IMR-90 (cell line): ENCODE data around the gene NOS1AP. TPM values are rescaled to one million over a fixed set of nuclear protein-coding genes. Genes with fewer than 3 reads are reported as not detected.

Source experiments
- ATAC-seq: fragments of 200-7000 bp; cut with Tn5 transposase; 2 replicates; pipeline ENCODE4 v1.9.1; 2020; ENCODE audit warnings: low read depth, mild to moderate bottlenecking, moderate library complexity
- BruUV-seq: library from RNA; stranded (reverse); fragments of 400-500 nt; replicated peaks from 2 replicates; lab custom pipeline; 2021; lab: Mats Ljungman, UMichigan
- CTCF ChIA-PET: fragments of 300-600 bp; formaldehyde crosslinking; extraction: SDS; loops from one replicate; lab custom pipeline; 2021; ENCODE audit warnings: antibody characterized with exemption; lab: Yijun Ruan, JAX
- POLR2A ChIA-PET: fragments of 300-600 bp; sonication (Branson Sonifier 250); formaldehyde crosslinking; loops from one replicate; lab custom pipeline; 2022; ENCODE audit warnings: antibody characterized with exemption; ENCODE audit not compliant: unreplicated experiment; lab: Charles Lee
- DNase-seq: peaks from one replicate; pipeline ENCODE4 v3.0.0; 2013
- H2AFZ ChIP-seq: replicated peaks from 2 replicates; pipeline ENCODE3; 2013; ENCODE audit warnings: low read length, mild to moderate bottlenecking; ENCODE audit not compliant: poor library complexity
- H2AK5ac ChIP-seq: 2 replicates; pipeline ENCODE4 v1.6.1; 2013; ENCODE audit warnings: low read depth, low read length, inconsistent platforms
- H2AK9ac ChIP-seq: replicated peaks from 2 replicates; pipeline ENCODE3; 2013; ENCODE audit warnings: mild to moderate bottlenecking, low read depth, low read length, moderate library complexity; ENCODE audit not compliant: poor library complexity
- H2BK120ac ChIP-seq: 2 replicates; pipeline ENCODE4 v1.6.1; 2013; ENCODE audit warnings: low read depth, low read length, inconsistent platforms
- H2BK15ac ChIP-seq: 3 replicates; pipeline ENCODE4 v1.6.1; 2013; ENCODE audit warnings: low read depth, low read length, inconsistent platforms
- H2BK20ac ChIP-seq: 2 replicates; pipeline ENCODE4 v1.6.1; 2013; ENCODE audit warnings: low read depth, mild to moderate bottlenecking, inconsistent platforms, low read length, moderate library complexity
- H2BK5ac ChIP-seq: 2 replicates; pipeline ENCODE4 v1.6.1; 2013; ENCODE audit warnings: mild to moderate bottlenecking, low read depth, low read length, inconsistent platforms; ENCODE audit not compliant: poor library complexity, severe bottlenecking
- H3K14ac ChIP-seq: replicated peaks from 2 replicates; pipeline ENCODE4 v1.6.1; 2013; ENCODE audit warnings: low read depth, low read length, inconsistent platforms
- H3K18ac ChIP-seq: 2 replicates; pipeline ENCODE4 v1.6.1; 2013; ENCODE audit warnings: low read depth, low read length, control low read depth
- H3K23ac ChIP-seq: 2 replicates; pipeline ENCODE4 v1.6.1; 2013; ENCODE audit warnings: low read depth, low read length, inconsistent platforms
- H3K27ac ChIP-seq: 2 replicates; pipeline ENCODE4 v1.5.1; 2013; ENCODE audit warnings: mild to moderate bottlenecking, control low read depth, low read length; ENCODE audit not compliant: insufficient read depth
- H3K27me3 ChIP-seq: 2 replicates; pipeline ENCODE4 v1.6.1; 2013; ENCODE audit warnings: low read length; ENCODE audit not compliant: control insufficient read depth, insufficient read depth
- H3K36me3 ChIP-seq: 2 replicates; pipeline ENCODE4 v1.6.1; 2013; ENCODE audit warnings: low read length, mixed read lengths; ENCODE audit not compliant: control insufficient read depth, insufficient read depth
- H3K4ac ChIP-seq: 2 replicates; pipeline ENCODE4 v1.6.1; 2013; ENCODE audit warnings: low read depth, low read length, inconsistent platforms
- H3K4me1 ChIP-seq: 2 replicates; pipeline ENCODE4 v1.6.1; 2013; ENCODE audit warnings: low read length, mixed read lengths; ENCODE audit not compliant: control insufficient read depth, insufficient read depth
- H3K4me2 ChIP-seq: 2 replicates; pipeline ENCODE4 v1.6.1; 2013; ENCODE audit warnings: low read depth, mild to moderate bottlenecking, control low read depth, low read length, moderate library complexity
- H3K4me3 ChIP-seq: 2 replicates; pipeline ENCODE4 v1.5.1; 2013; ENCODE audit warnings: low read depth, mild to moderate bottlenecking, control low read depth, low read length, moderate library complexity; ENCODE audit not compliant: insufficient read depth
- H3K56ac ChIP-seq: 2 replicates; pipeline ENCODE4 v1.6.1; 2013; ENCODE audit warnings: low read length, inconsistent platforms; ENCODE audit not compliant: insufficient read depth; ENCODE audit errors: extremely low read depth
- H3K79me1 ChIP-seq, 2 experiments: 2 replicates each; pipeline ENCODE4 v1.6.1; 2013; ENCODE audit warnings: low read length in 2 of 2, inconsistent platforms in 1 of 2, low read depth in 1 of 2
- H3K9ac ChIP-seq: 2 replicates; pipeline ENCODE4 v1.6.1; 2013; ENCODE audit warnings: low read depth, low read length, control low read depth
- H3K9me1 ChIP-seq: 2 replicates; pipeline ENCODE4 v1.6.1; 2013; ENCODE audit warnings: low read length, inconsistent platforms; ENCODE audit not compliant: insufficient read depth
- H3K9me3 ChIP-seq: 2 replicates; pipeline ENCODE4 v1.6.1; 2013; ENCODE audit warnings: low read length; ENCODE audit not compliant: control insufficient read depth, insufficient read depth
- H4K20me1 ChIP-seq: 2 replicates; pipeline ENCODE4 v1.6.1; 2013; ENCODE audit warnings: low read length, inconsistent platforms; ENCODE audit not compliant: insufficient read depth
- H4K5ac ChIP-seq: 2 replicates; pipeline ENCODE4 v1.6.1; 2013; ENCODE audit warnings: mild to moderate bottlenecking, low read depth, low read length, control low read depth
- H4K8ac ChIP-seq, 2 experiments: 2 replicates each; pipeline ENCODE4 v1.6.1; 2013; ENCODE audit warnings: low read depth in 2 of 2, low read length in 2 of 2, control low read depth in 1 of 2, inconsistent platforms in 1 of 2
- H4K91ac ChIP-seq: 2 replicates; pipeline ENCODE4 v1.6.1; 2013; ENCODE audit warnings: low read depth, low read length, inconsistent platforms; ENCODE audit not compliant: insufficient read depth
- CHD1 ChIP-seq: IDR thresholded peaks from 2 replicates; pipeline ENCODE4 v1.6.1; 2012; ENCODE audit warnings: low read depth, low read length, improper control_type of control experiment
- ELK1 ChIP-seq: fragments of 150-350 bp; IDR thresholded peaks from 2 replicates; pipeline ENCODE4 v1.6.1; 2016; ENCODE audit warnings: low read depth, mild to moderate bottlenecking, low read length, moderate library complexity, borderline replicate concordance
- MAFK ChIP-seq: IDR thresholded peaks from 2 replicates; pipeline ENCODE4 v1.6.1; 2012; ENCODE audit warnings: low read depth, low read length, improper control_type of control experiment
- MAZ ChIP-seq: IDR thresholded peaks from 2 replicates; pipeline ENCODE4 v1.6.1; 2012; ENCODE audit warnings: low read depth, mild to moderate bottlenecking, low read length, improper control_type of control experiment, moderate library complexity, borderline replicate concordance
- RCOR1 ChIP-seq: IDR thresholded peaks from 2 replicates; pipeline ENCODE4 v1.6.1; 2012; ENCODE audit warnings: mild to moderate bottlenecking, low read length, improper control_type of control experiment; ENCODE audit not compliant: insufficient replicate concordance
- RFX5 ChIP-seq: IDR thresholded peaks from 2 replicates; pipeline ENCODE4 v1.8.0; 2012; ENCODE audit warnings: low read depth, mild to moderate bottlenecking, low read length, moderate library complexity
- WGBS, 2 experiments: methylation state at CpG; one replicate each; pipeline versions ENCODE4 v1.1.5 to v1.1.7; 2013; ENCODE audit warnings: missing lambda C conversion rate in 2 of 2; ENCODE audit not compliant: insufficient read length in 1 of 2; ENCODE audit errors: extremely low coverage in 2 of 2; 5-methylcytosine and 5-hydroxymethylcytosine counted together
- dilution Hi-C: fragments of 300-500 bp; cut with HindIII; formaldehyde crosslinking; loops from one replicate; pipeline ENCODE4 v1.14.3; 2018; ENCODE audit warnings: low sequenced_read_pairs; ENCODE audit not compliant: unreplicated experiment
- in situ Hi-C: fragments of 300-500 bp; cut with MboI; formaldehyde crosslinking; loops from 3 replicates; pipeline ENCODE4 v1.14.3; 2019; ENCODE audit warnings: low sequenced_read_pairs, inconsistent platforms, mixed read lengths
- intact Hi-C: fragments of 100-400 bp; cut with micrococcal nuclease; formaldehyde crosslinking; loops from 2 replicates; pipeline ENCODE4 v1.10.0; 2022
- polyA plus RNA-seq, 3 experiments: library from polyadenylated mRNA; depleted of rRNA; stranded (reverse); fragments of >200 nt; gene quantifications; 2 replicates each; pipeline ENCODE4 v1.2.3, GENCODE V29; 2012; ENCODE audit warnings: low replicate concordance in 1 of 3
- total RNA-seq: library from RNA; depleted of rRNA; stranded (reverse); fragments of >200 nt; gene quantifications from 2 replicates; pipeline ENCODE4 v1.2.3, GENCODE V29; 2012
- TF ChIP-seq, protein P1 (sequence below): conservative IDR thresholded peaks from 2 replicates; pipeline ENCODE4 v1.5.1; 2012; ENCODE audit warnings: mild to moderate bottlenecking, low read depth, low read length, improper control_type of control experiment

The NOS1AP gene
- total and polyA plus RNA-seq, 2 of the 4 experiments (the other 2 are of a cell fraction): 0.18 to 0.19 TPM

- H3K56ac ChIP-seq: no peak overlapping the region
- no peak overlapping the region for H2BK15ac ChIP-seq
- H3K4me1 ChIP-seq: no peaks in the 10 kb centered on the region
- no peak overlapping the region for H2BK5ac ChIP-seq
- no peak overlapping the region for H3K18ac ChIP-seq
- no peak overlapping the region for H2BK120ac ChIP-seq
- H3K23ac ChIP-seq: no peak overlapping the region
- no peak overlapping the region for H2BK20ac ChIP-seq
- DNase-seq (no peak), ATAC-seq (no peak)
- H3K4me3 ChIP-seq: no peak overlapping the region
- no peak overlapping the region for H3K27ac ChIP-seq
- CTCF ChIA-PET: interaction anchor here (1.0 kb wide), 1 partner anchor 24 kb away, joined by 3 read pairs; no protein-coding TSS in a partner anchor
- H3K9me1 ChIP-seq: no peaks in the 10 kb centered on the region
- H2AFZ ChIP-seq: no peak overlapping the region
- POLR2A ChIA-PET: no interaction called here
- H4K91ac ChIP-seq: no peak overlapping the region
- no peak overlapping the region for H2AK5ac ChIP-seq
- no peaks in the 10 kb centered on the region for H4K20me1 ChIP-seq
- WGBS, 2 experiments: 50% methylated on average over 7 of the region's 8 CpGs; no CpG with 5 or more reads in 1 of the 2 experiments
- no TSS peak for BruUV-seq
- H3K14ac ChIP-seq: no peak overlapping the region
- no peak for TF ChIP-seq RFX5
- TF ChIP-seq ELK1: no peak
- no peak for TF ChIP-seq MAFK
- TF ChIP-seq, protein P1, sequence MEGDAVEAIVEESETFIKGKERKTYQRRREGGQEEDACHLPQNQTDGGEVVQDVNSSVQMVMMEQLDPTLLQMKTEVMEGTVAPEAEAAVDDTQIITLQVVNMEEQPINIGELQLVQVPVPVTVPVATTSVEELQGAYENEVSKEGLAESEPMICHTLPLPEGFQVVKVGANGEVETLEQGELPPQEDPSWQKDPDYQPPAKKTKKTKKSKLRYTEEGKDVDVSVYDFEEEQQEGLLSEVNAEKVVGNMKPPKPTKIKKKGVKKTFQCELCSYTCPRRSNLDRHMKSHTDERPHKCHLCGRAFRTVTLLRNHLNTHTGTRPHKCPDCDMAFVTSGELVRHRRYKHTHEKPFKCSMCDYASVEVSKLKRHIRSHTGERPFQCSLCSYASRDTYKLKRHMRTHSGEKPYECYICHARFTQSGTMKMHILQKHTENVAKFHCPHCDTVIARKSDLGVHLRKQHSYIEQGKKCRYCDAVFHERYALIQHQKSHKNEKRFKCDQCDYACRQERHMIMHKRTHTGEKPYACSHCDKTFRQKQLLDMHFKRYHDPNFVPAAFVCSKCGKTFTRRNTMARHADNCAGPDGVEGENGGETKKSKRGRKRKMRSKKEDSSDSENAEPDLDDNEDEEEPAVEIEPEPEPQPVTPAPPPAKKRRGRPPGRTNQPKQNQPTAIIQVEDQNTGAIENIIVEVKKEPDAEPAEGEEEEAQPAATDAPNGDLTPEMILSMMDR: no peak
- no peak for TF ChIP-seq RCOR1
- TF ChIP-seq CHD1: no peak
- no peak for TF ChIP-seq MAZ
- dilution Hi-C loops (no loop called here), intact Hi-C loops (no loop called here), in situ Hi-C loops (no loop called here)
- no peak overlapping the region for H4K5ac ChIP-seq
- H3K9ac ChIP-seq: no peak overlapping the region
- H4K8ac ChIP-seq: no peak overlapping the region
- no peak overlapping the region for H3K4me2 ChIP-seq
- H3K4ac ChIP-seq: no peak overlapping the region
- H3K9me3 ChIP-seq: peaks cover 2% of the 10 kb centered on the region; the same call in 1 of the 2 replicates
- H2AK9ac ChIP-seq: no peak overlapping the region
- peaks cover 9% of the 10 kb centered on the region for H3K27me3 ChIP-seq
- H3K36me3 ChIP-seq: no peaks in the 10 kb centered on the region
- H3K79me1 ChIP-seq: no peaks in the 10 kb centered on the region
Observed at GRCh38 chr1:162197041-162197531, 127.6 kb downstream of the NOS1AP start.
